GM12891 (cell line): ENCODE results near the gene TENM4.

Experiments used
- POLR2A ChIP-seq: IDR thresholded peaks from 2 replicates; pipeline ENCODE4 v1.6.1; 2011; ENCODE audit warnings: low read depth, low read length, control low read depth
- POLR2AphosphoS5 ChIP-seq: IDR thresholded peaks from 2 replicates; pipeline ENCODE4 v1.6.1; 2011; ENCODE audit warnings: low read depth, low read length, control low read depth
- SPI1 ChIP-seq: IDR thresholded peaks from 2 replicates; pipeline ENCODE4 v1.6.1; 2011; ENCODE audit warnings: low read depth, low read length, control low read depth
- TAF1 ChIP-seq: IDR thresholded peaks from 2 replicates; pipeline ENCODE4 v1.6.1; 2011; ENCODE audit warnings: low read depth, low read length, control low read depth

- TF ChIP-seq POLR2AphosphoS5 (no peak), POLR2A (no peak), SPI1 (no peak), TAF1 (no peak)
Measured at GRCh38 chr11:79290761-79291160, 150.1 kb downstream of the TENM4 start.
